Astrocyte (in vitro differentiated cells and primary cell): ENCODE measurements around the gene SRSF7.

ENCODE experiments used
- CTCF ChIP-seq: IDR thresholded peaks from 2 replicates; pipeline ENCODE4 v1.5.1; 2011; ENCODE audit warnings: low read depth, mild to moderate bottlenecking, inconsistent platforms, low read length, moderate library complexity; ENCODE audit not compliant: insufficient read depth
- EZH2 ChIP-seq: IDR thresholded peaks from 2 replicates; pipeline ENCODE4 v1.6.1; 2012; ENCODE audit warnings: mild to moderate bottlenecking, low read length, inconsistent platforms; ENCODE audit not compliant: insufficient read depth

- TF ChIP-seq CTCF (no peak), EZH2 (no peak)
Observed at GRCh38 chr2:38792751-38793150, 41.6 kb upstream of the SRSF7 start.
